WERI-Rb-1 (cell line): ENCODE measurements around the gene GALE.

Experiments used
- DNase-seq: peaks from one replicate; pipeline ENCODE4 v3.0.0-alpha.2; 2020
- H3K27ac ChIP-seq: fragments of 250-450 bp; sonication (Bioruptor Pico); 2 replicates; pipeline ENCODE4 v1.5.1; 2020; ENCODE audit warnings: mild to moderate bottlenecking, moderate library complexity
- H3K27me3 ChIP-seq: fragments of 250-450 bp; sonication (Bioruptor Pico); 2 replicates; pipeline ENCODE4 v1.5.1; 2021; ENCODE audit warnings: mild to moderate bottlenecking, low read depth, moderate library complexity; ENCODE audit not compliant: insufficient read depth, severe bottlenecking
- H3K36me3 ChIP-seq: fragments of 250-450 bp; sonication (Bioruptor Pico); 2 replicates; pipeline ENCODE4 v1.5.1; 2020; ENCODE audit warnings: mild to moderate bottlenecking, moderate library complexity
- H3K4me3 ChIP-seq: 2 replicates; pipeline ENCODE4 v1.5.1; 2011; ENCODE audit warnings: low read depth, mild to moderate bottlenecking, control low read depth, low read length
- H3K9me3 ChIP-seq: fragments of 250-450 bp; sonication (Bioruptor Pico); 2 replicates; pipeline ENCODE4 v1.5.1; 2021; ENCODE audit warnings: mild to moderate bottlenecking, moderate library complexity; ENCODE audit not compliant: severe bottlenecking
- TF ChIP-seq, protein P1 (sequence below): IDR thresholded peaks from 2 replicates; pipeline ENCODE4 v1.5.1; 2011; ENCODE audit warnings: low read depth, mild to moderate bottlenecking, control low read depth, inconsistent platforms, low read length

The GALE gene

DNA sequence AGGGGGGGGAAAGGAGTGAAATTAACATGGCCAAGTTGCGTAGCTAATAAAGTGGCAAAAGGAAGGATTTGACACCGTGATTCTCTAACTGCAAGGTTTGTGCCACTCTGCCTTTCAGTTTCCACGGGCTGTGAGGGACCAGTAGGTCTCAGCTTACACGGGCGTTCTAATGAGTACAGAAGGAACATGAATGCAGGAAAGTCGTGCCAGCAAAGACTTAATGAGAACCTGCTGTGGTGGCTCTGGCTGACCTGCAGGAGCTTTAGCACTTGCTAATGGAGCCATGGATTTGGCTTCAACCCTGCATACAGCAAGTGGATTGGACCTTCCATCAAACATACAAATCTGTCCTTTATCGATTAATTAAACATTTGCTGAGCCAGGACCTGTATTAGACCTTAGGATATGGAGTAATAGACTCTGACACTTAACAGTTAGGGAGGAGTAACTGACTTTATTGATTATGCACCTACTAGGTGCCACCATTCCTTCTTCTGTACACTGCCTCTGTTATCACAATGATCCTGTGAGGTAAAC is 37.4 kb downstream of the GALE start:
- TF ChIP-seq, protein P1, sequence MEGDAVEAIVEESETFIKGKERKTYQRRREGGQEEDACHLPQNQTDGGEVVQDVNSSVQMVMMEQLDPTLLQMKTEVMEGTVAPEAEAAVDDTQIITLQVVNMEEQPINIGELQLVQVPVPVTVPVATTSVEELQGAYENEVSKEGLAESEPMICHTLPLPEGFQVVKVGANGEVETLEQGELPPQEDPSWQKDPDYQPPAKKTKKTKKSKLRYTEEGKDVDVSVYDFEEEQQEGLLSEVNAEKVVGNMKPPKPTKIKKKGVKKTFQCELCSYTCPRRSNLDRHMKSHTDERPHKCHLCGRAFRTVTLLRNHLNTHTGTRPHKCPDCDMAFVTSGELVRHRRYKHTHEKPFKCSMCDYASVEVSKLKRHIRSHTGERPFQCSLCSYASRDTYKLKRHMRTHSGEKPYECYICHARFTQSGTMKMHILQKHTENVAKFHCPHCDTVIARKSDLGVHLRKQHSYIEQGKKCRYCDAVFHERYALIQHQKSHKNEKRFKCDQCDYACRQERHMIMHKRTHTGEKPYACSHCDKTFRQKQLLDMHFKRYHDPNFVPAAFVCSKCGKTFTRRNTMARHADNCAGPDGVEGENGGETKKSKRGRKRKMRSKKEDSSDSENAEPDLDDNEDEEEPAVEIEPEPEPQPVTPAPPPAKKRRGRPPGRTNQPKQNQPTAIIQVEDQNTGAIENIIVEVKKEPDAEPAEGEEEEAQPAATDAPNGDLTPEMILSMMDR, result no peak
- no peaks in the 10 kb centered on the region for H3K27me3 ChIP-seq
- H3K36me3 ChIP-seq, result peaks cover 54% of the 10 kb centered on the region
- H3K9me3 ChIP-seq, result no peaks in the 10 kb centered on the region
- no peak overlapping the region for H3K27ac ChIP-seq
- H3K4me3 ChIP-seq, result no peak overlapping the region
- DNase-seq, result no peak

DNA sequence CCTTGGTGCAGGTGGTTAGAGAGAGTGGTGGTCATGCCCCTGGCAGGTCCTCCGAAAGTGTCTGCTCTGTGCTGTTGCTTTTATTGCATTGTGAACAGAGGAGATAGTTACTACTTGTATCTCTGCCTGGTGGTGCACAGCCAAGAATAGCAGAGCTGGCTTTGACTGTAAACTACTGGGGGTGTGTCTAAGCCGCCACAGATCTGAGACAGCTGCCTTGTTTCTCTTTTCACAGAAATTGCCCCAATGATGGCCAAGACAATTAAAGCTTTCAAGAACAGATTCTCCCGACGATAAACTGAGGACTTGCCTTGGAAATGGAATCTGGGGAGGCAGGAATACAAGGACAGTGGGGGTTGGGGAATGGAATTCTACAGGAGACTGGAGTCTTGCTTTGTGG is 41.3 kb downstream of the GALE start:
- DNase-seq, result no peak
- H3K36me3 ChIP-seq, result peaks cover 81% of the 10 kb centered on the region
- TF ChIP-seq, protein P1, result no peak
- no peaks in the 10 kb centered on the region for H3K9me3 ChIP-seq
- no peak overlapping the region for H3K4me3 ChIP-seq
- no peak overlapping the region for H3K27ac ChIP-seq
- no peaks in the 10 kb centered on the region for H3K27me3 ChIP-seq

DNA sequence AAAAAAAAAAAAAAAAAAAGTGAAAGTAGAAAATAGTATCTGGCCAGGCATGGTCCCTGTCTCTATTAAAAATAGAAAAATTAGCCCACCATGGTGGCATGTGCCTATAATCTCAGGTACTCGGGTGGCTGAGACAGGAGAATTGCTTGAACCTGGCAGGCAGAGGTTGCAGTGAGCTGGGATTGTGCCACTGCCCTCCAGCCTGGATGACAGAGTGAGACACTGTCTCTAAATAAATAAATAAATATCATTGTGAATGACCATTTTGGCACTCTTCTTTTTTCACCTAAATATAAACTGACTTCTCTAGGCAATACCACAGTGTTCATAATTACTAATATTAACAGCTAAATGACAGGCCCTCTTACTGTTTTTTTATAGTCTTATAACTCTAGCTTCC is 42.7 kb downstream of the GALE start:
- Histone ChIP-seq H3K27me3 (no peaks in the 10 kb centered on the region), H3K9me3 (no peaks in the 10 kb centered on the region), H3K27ac (no peak overlapping the region), H3K4me3 (no peak overlapping the region), H3K36me3 (peaks cover 85% of the 10 kb centered on the region)
- no peak for DNase-seq
- TF ChIP-seq, protein P1, result no peak

DNA sequence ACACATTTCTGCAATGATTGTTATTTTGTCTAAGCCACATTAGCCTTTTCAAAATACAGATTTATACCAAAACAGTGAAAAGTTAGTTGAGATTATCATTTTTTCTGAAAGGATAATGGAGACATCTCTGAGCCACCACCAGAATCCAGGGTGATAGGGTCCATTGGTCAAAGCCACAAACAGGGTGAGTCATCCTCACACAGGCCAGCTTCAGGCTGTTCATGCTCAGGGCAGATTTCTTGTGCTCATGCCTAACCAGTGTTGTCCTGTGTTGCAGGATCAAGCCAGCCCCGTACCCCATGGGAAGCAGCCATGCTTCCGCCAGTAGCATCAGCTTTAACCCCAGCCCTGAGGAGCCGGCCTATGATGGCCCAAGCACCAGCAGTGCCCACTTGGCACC is 43.9 kb downstream of the GALE start:
- H3K27me3 ChIP-seq, result no peaks in the 10 kb centered on the region

DNA sequence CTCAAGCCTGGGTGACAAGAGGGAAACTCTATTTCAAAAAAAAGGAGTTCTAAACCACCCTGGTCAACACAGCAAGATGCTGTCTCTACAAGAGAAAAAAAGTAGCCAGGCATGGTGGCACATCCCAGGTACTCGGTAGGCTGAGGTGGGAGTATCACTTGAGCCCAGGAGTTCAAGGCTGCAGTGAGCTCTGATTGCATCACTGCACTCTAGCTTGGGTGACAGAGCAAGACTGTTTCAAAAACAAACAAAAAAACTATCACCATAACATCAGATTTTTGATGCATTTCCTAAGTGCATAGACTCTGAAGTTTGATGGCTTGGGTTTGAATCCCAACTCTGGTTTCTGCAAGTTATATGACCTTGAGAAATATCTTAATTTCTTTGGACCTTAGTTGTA is 47.6 kb downstream of the GALE start:
- H3K9me3 ChIP-seq, result no peaks in the 10 kb centered on the region
- H3K4me3 ChIP-seq, result no peak overlapping the region
- DNase-seq, result no peak
- no peaks in the 10 kb centered on the region for H3K27me3 ChIP-seq
- H3K27ac ChIP-seq, result no peak overlapping the region
- TF ChIP-seq, protein P1, result no peak
- peaks cover 89% of the 10 kb centered on the region for H3K36me3 ChIP-seq

More for the DNA sequence above, 43.9 kb downstream of the GALE start:
- H3K9me3 ChIP-seq, result no peaks in the 10 kb centered on the region
- no peak overlapping the region for H3K27ac ChIP-seq
- TF ChIP-seq, protein P1, result no peak
- H3K36me3 ChIP-seq, result peaks cover 96% of the 10 kb centered on the region
- DNase-seq, result no peak
- H3K4me3 ChIP-seq, result no peak overlapping the region

DNA sequence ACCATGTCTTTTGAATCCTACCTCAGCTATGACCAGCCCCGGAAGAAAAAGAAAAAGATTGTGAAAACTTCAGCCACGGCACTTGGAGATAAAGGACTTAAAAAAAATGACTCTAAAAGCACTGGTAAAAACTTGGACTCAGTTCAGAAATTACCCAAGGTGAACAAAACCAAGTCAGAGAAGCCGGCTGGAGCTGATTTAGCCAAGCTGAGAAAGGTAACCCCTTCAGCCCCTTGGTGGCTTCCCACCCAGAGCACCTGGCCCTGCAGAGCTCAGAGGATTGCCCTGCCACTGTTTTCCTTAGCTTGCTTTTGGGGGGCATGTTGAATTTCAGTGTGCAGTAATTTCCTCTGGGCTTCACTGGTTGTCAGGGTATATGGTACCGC is 48.7 kb downstream of the GALE start:
- H3K27me3 ChIP-seq, result no peaks in the 10 kb centered on the region
- H3K9me3 ChIP-seq, result no peaks in the 10 kb centered on the region
- H3K36me3 ChIP-seq, result peaks cover 88% of the 10 kb centered on the region
- TF ChIP-seq, protein P1, result no peak
- DNase-seq, result no peak
- H3K27ac ChIP-seq, result no peak overlapping the region
- no peak overlapping the region for H3K4me3 ChIP-seq
